ENCODE results near the gene EML1.

DNA sequence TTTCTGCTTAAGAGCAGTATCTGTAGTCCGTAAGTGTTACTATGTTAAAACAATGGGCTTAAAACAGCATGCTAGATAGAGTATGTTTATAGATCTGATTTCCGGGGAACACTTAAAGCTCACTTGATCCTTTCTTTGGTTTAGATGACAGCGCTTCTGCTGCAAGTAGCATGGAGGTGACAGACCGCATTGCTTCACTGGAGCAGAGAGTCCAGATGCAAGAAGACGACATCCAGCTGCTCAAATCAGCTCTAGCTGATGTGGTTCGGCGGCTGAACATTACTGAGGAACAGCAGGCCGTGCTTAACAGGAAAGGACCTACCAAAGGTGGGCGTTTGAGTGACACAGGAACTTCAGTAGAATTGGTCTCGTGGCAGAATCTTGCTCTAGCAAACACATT, 57.5 kb downstream of the EML1 start:
- TF ChIP-seq, protein P1, sequence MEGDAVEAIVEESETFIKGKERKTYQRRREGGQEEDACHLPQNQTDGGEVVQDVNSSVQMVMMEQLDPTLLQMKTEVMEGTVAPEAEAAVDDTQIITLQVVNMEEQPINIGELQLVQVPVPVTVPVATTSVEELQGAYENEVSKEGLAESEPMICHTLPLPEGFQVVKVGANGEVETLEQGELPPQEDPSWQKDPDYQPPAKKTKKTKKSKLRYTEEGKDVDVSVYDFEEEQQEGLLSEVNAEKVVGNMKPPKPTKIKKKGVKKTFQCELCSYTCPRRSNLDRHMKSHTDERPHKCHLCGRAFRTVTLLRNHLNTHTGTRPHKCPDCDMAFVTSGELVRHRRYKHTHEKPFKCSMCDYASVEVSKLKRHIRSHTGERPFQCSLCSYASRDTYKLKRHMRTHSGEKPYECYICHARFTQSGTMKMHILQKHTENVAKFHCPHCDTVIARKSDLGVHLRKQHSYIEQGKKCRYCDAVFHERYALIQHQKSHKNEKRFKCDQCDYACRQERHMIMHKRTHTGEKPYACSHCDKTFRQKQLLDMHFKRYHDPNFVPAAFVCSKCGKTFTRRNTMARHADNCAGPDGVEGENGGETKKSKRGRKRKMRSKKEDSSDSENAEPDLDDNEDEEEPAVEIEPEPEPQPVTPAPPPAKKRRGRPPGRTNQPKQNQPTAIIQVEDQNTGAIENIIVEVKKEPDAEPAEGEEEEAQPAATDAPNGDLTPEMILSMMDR (IDR thresholded peaks at IDR 0.05; ENCODE audit: poor library complexity): no peak
- no peak for TF ChIP-seq EZH2phosphoT487 (IDR thresholded peaks at IDR 0.05; ENCODE audit: low read depth, severe bottlenecking, unreplicated experiment)

All from hepatocyte (in vitro differentiated cells).